ENCODE measurements around the gene TRIM26. TPM values are rescaled to one million over a fixed set of nuclear protein-coding genes. Genes with fewer than 3 reads are reported as not detected.

TRIM26 gene
- total and polyA plus RNA-seq, 2 experiments from 2014 or later = 27.2 to 37.2 TPM

GRCh38 chr6:30219244-30219643 is 6.0 kb upstream of the TRIM26 start:
- WGBS (ENCODE audit: low lambda C conversion rate, missing lambda C conversion rate) = 0% methylated on average over 1 of the region's 1 CpG
- Histone ChIP-seq H3K27ac (no peak overlapping the region), H3K4me2 (no peak overlapping the region), H2AFZ (peak overlapping the region; percentile 58), H4K20me1 (ENCODE audit: insufficient read depth, poor library complexity, severe bottlenecking) (no peaks in the 10 kb centered on the region), H3K27me3 (no peaks in the 10 kb centered on the region), H3K36me3 (replicated peaks; ENCODE audit: insufficient read depth, low read depth) (no peaks in the 10 kb centered on the region), H3K4me1 (ENCODE audit: insufficient read depth) (no peaks in the 10 kb centered on the region), H3K4me3 (no peak overlapping the region), H3K9me3 (ENCODE audit: low read depth) (no peaks in the 10 kb centered on the region), H3K79me2 (no peaks in the 10 kb centered on the region), H3K9me2 (replicated peaks; ENCODE audit: insufficient read depth) (no peaks in the 10 kb centered on the region)
- DNase-seq (ENCODE audit: low spot score) = peak; percentile 74
- TF ChIP-seq, protein P1, sequence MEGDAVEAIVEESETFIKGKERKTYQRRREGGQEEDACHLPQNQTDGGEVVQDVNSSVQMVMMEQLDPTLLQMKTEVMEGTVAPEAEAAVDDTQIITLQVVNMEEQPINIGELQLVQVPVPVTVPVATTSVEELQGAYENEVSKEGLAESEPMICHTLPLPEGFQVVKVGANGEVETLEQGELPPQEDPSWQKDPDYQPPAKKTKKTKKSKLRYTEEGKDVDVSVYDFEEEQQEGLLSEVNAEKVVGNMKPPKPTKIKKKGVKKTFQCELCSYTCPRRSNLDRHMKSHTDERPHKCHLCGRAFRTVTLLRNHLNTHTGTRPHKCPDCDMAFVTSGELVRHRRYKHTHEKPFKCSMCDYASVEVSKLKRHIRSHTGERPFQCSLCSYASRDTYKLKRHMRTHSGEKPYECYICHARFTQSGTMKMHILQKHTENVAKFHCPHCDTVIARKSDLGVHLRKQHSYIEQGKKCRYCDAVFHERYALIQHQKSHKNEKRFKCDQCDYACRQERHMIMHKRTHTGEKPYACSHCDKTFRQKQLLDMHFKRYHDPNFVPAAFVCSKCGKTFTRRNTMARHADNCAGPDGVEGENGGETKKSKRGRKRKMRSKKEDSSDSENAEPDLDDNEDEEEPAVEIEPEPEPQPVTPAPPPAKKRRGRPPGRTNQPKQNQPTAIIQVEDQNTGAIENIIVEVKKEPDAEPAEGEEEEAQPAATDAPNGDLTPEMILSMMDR (IDR thresholded peaks at IDR 0.05; ENCODE audit: poor library complexity) = peak; percentile 83
- TF ChIP-seq EZH2phosphoT487 (IDR thresholded peaks at IDR 0.05; ENCODE audit: low read depth, severe bottlenecking, unreplicated experiment) = no peak
- no peak for TF ChIP-seq EZH2 (IDR thresholded peaks at IDR 0.05; ENCODE audit: borderline replicate concordance)

DNA sequence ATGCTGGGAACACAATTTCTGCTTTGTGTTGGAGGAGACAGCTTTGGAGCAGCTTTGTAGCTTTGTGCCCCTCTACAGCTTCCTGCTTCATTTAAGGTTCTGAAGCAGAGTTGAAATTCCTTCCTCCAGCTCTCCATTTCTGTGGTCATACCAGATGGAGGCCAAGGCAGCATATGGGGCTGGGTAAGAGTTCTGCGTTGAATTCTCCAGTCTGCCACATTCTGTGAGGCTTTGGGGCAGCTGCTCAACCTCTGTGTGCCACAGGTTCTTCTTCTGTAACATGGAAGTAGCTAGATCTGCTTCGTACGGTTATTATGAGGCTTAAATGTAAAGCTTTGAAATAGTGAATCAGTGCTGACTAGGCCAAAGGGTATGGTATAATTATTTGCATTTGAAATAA is 2.9 kb upstream of the TRIM26 start:
- no peak for TF ChIP-seq EZH2 (IDR thresholded peaks at IDR 0.05; ENCODE audit: borderline replicate concordance)
- TF ChIP-seq EZH2phosphoT487 (IDR thresholded peaks at IDR 0.05; ENCODE audit: low read depth, severe bottlenecking, unreplicated experiment) = no peak
- peaks cover 16% of the 10 kb centered on the region for H3K79me2 ChIP-seq
- H3K36me3 ChIP-seq (replicated peaks; ENCODE audit: insufficient read depth, low read depth) = no peaks in the 10 kb centered on the region
- no peak overlapping the region for H2AFZ ChIP-seq
- 92% methylated on average over 3 of the region's 3 CpGs for WGBS (ENCODE audit: low lambda C conversion rate, missing lambda C conversion rate)
- peaks cover 11% of the 10 kb centered on the region for H3K4me1 ChIP-seq (ENCODE audit: insufficient read depth)
- peaks cover 9% of the 10 kb centered on the region for H4K20me1 ChIP-seq (ENCODE audit: insufficient read depth, poor library complexity, severe bottlenecking)
- no peaks in the 10 kb centered on the region for H3K9me2 ChIP-seq (replicated peaks; ENCODE audit: insufficient read depth)
- no peak overlapping the region for H3K27ac ChIP-seq
- no peak overlapping the region for H3K4me3 ChIP-seq
- H3K27me3 ChIP-seq = no peaks in the 10 kb centered on the region
- no peak overlapping the region for H3K4me2 ChIP-seq
- H3K9me3 ChIP-seq (ENCODE audit: low read depth) = no peaks in the 10 kb centered on the region
- no peak for DNase-seq (ENCODE audit: low spot score)

DNA sequence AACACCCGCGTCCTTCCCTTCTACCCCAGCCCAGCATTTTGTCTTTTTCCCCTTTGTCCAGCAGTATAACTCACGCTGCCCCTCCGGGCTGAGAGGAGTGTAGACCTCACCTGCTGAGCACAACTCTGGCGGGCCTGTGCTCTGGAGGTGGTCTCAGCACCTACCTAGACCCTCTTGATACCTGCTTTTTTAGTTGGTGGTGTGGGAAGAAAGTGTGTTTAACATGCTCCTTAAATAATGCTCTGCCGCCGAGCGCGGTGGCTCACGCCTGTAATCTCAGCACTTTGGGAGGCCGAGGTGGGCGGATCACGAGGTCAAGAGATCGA is 1.4 kb upstream of the TRIM26 start:
- Histone ChIP-seq H3K4me3 (peak overlapping the region; percentile 46), H3K9me3 (ENCODE audit: low read depth) (no peaks in the 10 kb centered on the region), H3K4me2 (peak overlapping the region; percentile 79), H4K20me1 (ENCODE audit: insufficient read depth, poor library complexity, severe bottlenecking) (peaks cover 18% of the 10 kb centered on the region), H3K27ac (peak overlapping the region; percentile 92), H3K36me3 (replicated peaks; ENCODE audit: insufficient read depth, low read depth) (no peaks in the 10 kb centered on the region), H3K4me1 (ENCODE audit: insufficient read depth) (peaks cover 18% of the 10 kb centered on the region), H2AFZ (peak overlapping the region; percentile 68), H3K9me2 (replicated peaks; ENCODE audit: insufficient read depth) (no peaks in the 10 kb centered on the region), H3K27me3 (no peaks in the 10 kb centered on the region), H3K79me2 (peaks cover 30% of the 10 kb centered on the region)
- WGBS (ENCODE audit: low lambda C conversion rate, missing lambda C conversion rate) = 65% methylated on average over 14 of the region's 14 CpGs
- no peak for TF ChIP-seq EZH2phosphoT487 (IDR thresholded peaks at IDR 0.05; ENCODE audit: low read depth, severe bottlenecking, unreplicated experiment)
- TF ChIP-seq EZH2 (IDR thresholded peaks at IDR 0.05; ENCODE audit: borderline replicate concordance) = no peak
- TF ChIP-seq, protein P1 (IDR thresholded peaks at IDR 0.05; ENCODE audit: poor library complexity) = no peak
- no peak for DNase-seq (ENCODE audit: low spot score)

DNA sequence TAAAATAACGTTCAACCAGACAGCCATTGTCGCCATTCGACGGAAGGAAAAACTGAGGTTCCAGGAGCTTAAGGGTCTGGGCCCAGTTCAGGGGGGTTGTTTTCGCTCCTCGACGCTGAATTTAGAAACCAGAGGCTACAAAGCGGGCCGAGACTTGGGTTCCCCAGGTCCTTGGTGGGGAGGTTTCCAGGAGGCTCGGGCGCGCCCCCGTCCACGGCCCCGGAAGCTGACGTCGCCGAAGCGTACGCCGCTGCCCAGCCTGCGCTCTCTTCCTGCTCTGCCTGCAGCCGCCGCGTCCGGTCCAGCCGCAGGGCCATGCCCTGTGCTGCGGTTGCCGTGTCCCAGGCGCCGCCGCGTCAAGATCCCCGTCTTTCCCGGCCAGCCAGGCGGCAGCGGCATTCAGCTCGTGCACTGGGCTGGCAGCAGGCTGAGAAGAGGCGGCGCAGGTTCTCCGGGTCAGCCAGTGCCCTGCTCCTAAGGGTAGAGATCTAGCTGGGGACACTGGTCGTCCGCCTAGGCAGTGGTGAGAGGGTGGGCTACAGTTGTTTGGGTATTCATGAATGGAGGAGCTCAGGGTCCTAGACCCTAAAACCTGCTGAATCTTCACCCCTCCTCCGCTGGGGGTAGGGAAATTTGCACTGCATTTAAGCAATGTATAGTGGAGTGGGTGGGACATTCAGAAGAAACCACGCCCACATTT is 901 bp upstream of the TRIM26 start:
- H2AFZ ChIP-seq = peak overlapping the region; percentile 68
- H3K9me2 ChIP-seq (replicated peaks; ENCODE audit: insufficient read depth) = no peaks in the 10 kb centered on the region
- no peaks in the 10 kb centered on the region for H3K9me3 ChIP-seq (ENCODE audit: low read depth)
- 3% methylated on average over 40 of the region's 45 CpGs for whole genome bisulfite sequencing (ENCODE audit: low lambda C conversion rate, missing lambda C conversion rate)
- peak overlapping the region; percentile 79 for H3K4me2 ChIP-seq
- peaks cover 35% of the 10 kb centered on the region for H3K79me2 ChIP-seq
- H3K36me3 ChIP-seq (replicated peaks; ENCODE audit: insufficient read depth, low read depth) = no peaks in the 10 kb centered on the region
- H3K27ac ChIP-seq = peak overlapping the region; percentile 92
- peaks cover 18% of the 10 kb centered on the region for H4K20me1 ChIP-seq (ENCODE audit: insufficient read depth, poor library complexity, severe bottlenecking)
- H3K4me3 ChIP-seq = peak overlapping the region; percentile 46
- H3K27me3 ChIP-seq = no peaks in the 10 kb centered on the region
- no peak for TF ChIP-seq EZH2phosphoT487 (IDR thresholded peaks at IDR 0.05; ENCODE audit: low read depth, severe bottlenecking, unreplicated experiment)
- TF ChIP-seq EZH2 (IDR thresholded peaks at IDR 0.05; ENCODE audit: borderline replicate concordance) = no peak
- TF ChIP-seq, protein P1 (IDR thresholded peaks at IDR 0.05; ENCODE audit: poor library complexity) = no peak
- peaks cover 18% of the 10 kb centered on the region for H3K4me1 ChIP-seq (ENCODE audit: insufficient read depth)
- DNase-seq (ENCODE audit: low spot score) = peak; percentile 88
